Measurements from ENCODE around the gene SPOCK3.
"Not testable (repeated sequence)": the region's sequence is repeated elsewhere in the genome, so short reads cannot be mapped to it uniquely, and the experiment has no call there.

Gene SPOCK3

GRCh38 chr4:166798126-166798525 lies 436.2 kb downstream of the SPOCK3 start:
- DNase-seq: no peak

GRCh38 chr4:166777760-166778159 lies 456.5 kb downstream of the SPOCK3 start:
- no peak for DNase-seq

- no peak for DNase-seq
Observed at GRCh38 chr4:166763018-166763417, 471.3 kb downstream of the SPOCK3 start.

GRCh38 chr4:166741742-166742141 lies 492.6 kb downstream of the SPOCK3 start:
- no peak for DNase-seq

- not testable (repeated sequence) for DNase-seq
Observed at GRCh38 chr4:166739215-166739614, 495.1 kb downstream of the SPOCK3 start.

GRCh38 chr4:166737430-166737829 lies 496.9 kb downstream of the SPOCK3 start:
- no peak for DNase-seq

GRCh38 chr4:166735553-166735952 lies 498.7 kb downstream of the SPOCK3 start:
- no peak for DNase-seq

GRCh38 chr4:166734797-166735196 lies 499.5 kb downstream of the SPOCK3 start:
- DNase-seq: no peak

GRCh38 chr4:166733686-166734085 lies 500.6 kb downstream of the SPOCK3 start:
- no peak for DNase-seq

GRCh38 chr4:166726832-166727231 lies 507.5 kb downstream of the SPOCK3 start:
- DNase-seq: no peak

- no peak for DNase-seq
Observed at GRCh38 chr4:166724369-166724768, 509.9 kb downstream of the SPOCK3 start.

GRCh38 chr4:166723532-166724140 lies 510.7 kb downstream of the SPOCK3 start:
- no peak for DNase-seq

GRCh38 chr4:166715748-166716713 lies 518.3 kb downstream of the SPOCK3 start:
- not testable (repeated sequence) for DNase-seq

- no peak for DNase-seq
Observed at GRCh38 chr4:166700592-166700991, 533.7 kb downstream of the SPOCK3 start.

- DNase-seq: no peak
Observed at GRCh38 chr4:166688835-166689234, 545.5 kb downstream of the SPOCK3 start.

- DNase-seq: no peak
Observed at GRCh38 chr4:166687828-166688227, 546.5 kb downstream of the SPOCK3 start.

Measured in activated CD4-positive, alpha-beta T cell treated with anti-CD3 and anti-CD28 coated beads, Interleukin-2, amount 50 U/mL, for 1 hour (primary cell).